H1 (cell line): ENCODE data around the gene PPP2R2B. TPM values are rescaled to one million over a fixed set of nuclear protein-coding genes. Genes with fewer than 3 reads are reported as not detected.

Source experiments
- BRCA1 ChIP-seq: IDR thresholded peaks from 2 replicates; pipeline ENCODE4 v1.6.1; 2012; ENCODE audit warnings: low read depth, low read length, improper control_type of control experiment
- CEBPB ChIP-seq: IDR thresholded peaks from 2 replicates; pipeline ENCODE4 v1.6.1; 2012; ENCODE audit warnings: low read depth, low read length
- EGR1 ChIP-seq: IDR thresholded peaks from 2 replicates; pipeline ENCODE4 v1.6.1; 2011; ENCODE audit warnings: low read depth, low read length, borderline replicate concordance
- SAP30 ChIP-seq: fragments of 300-600 bp; sonication (generic); IDR thresholded peaks from 2 replicates; pipeline ENCODE4 v1.7.1; 2012; ENCODE audit warnings: low read length, moderate library complexity, mild to moderate bottlenecking, inconsistent platforms; ENCODE audit not compliant: insufficient read depth, insufficient replicate concordance
- SIN3A ChIP-seq, 2 experiments: IDR thresholded peaks in 1 of 2; conservative IDR thresholded peaks in 1 of 2; 2 replicates each; pipeline ENCODE4 v1.6.1; 2011 to 2012; ENCODE audit warnings: low read length in 2 of 2, improper control_type of control experiment in 1 of 2, low read depth in 1 of 2, mild to moderate bottlenecking in 1 of 2
- TAF1 ChIP-seq: IDR thresholded peaks from 2 replicates; pipeline ENCODE4 v1.6.1; 2011; ENCODE audit warnings: mild to moderate bottlenecking, low read depth, low read length
- polyA plus RNA-seq, 7 experiments: library from polyadenylated mRNA; depleted of rRNA in 3 of 7; stranded (reverse) in 5 of 7; unstranded in 2 of 7; fragments of >200 nt in 5 of 7; fragments of 200-250 nt in 2 of 7; gene quantifications; 1 replicate in 5 of 7; 2 replicates in 1 of 7; 4 replicates in 1 of 7; pipeline versions ENCODE4 v1.2.1 to v1.2.3, GENCODE V29; 2011 to 2013; ENCODE audit warnings: missing spikeins in 2 of 7, mixed read lengths in 2 of 7
- total RNA-seq: library from RNA; stranded (reverse); fragmentation: NEBNext Ultra II Directional; extraction: Animal tissue kit (Norgen Biotek cat#: 25700); gene quantifications from 2 replicates; pipeline ENCODE4 v1.2.1, GENCODE V29; 2021
- TF ChIP-seq, protein P1 (sequence below): IDR thresholded peaks from 2 replicates; pipeline ENCODE4 v1.6.1; 2011; ENCODE audit warnings: low read length, improper control_type of control experiment

PPP2R2B gene
- total and polyA plus RNA-seq, 2 of the 8 experiments (the other 6 are each of a cell fraction or from before 2014, with no cell fraction given) = 21.1 to 37.1 TPM

DNA sequence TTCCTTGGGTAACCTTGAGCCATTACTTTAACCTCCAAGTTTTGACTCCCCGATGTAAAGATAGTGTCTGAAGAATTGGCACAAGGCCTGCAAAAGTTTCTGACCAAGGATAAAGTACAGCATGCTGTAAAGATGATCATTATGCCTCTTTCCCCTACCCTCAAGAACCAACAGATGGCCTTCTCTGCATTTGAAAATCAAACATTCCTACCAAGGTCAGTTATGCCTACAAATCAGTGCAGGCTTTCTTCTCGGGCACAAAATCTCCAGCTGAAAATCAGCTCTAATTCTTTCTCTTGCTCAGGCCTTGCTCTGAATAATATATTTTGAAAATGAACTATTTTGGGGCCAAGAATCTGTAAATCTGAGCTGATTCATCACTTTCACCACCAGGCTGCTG, 59.7 kb downstream of the PPP2R2B start (continued):
- no peak for TF ChIP-seq SIN3A (conservative IDR thresholded peaks at IDR 0.05 in 1 of 2, IDR thresholded peaks at IDR 0.05 in 1 of 2; ENCODE audit: low read depth in 1 of 2, low read length in 2 of 2)
- TF ChIP-seq EGR1 = no peak
- TF ChIP-seq TAF1 = no peak
- no peak for TF ChIP-seq BRCA1
- TF ChIP-seq SAP30 = no peak
- no peak for TF ChIP-seq CEBPB
- TF ChIP-seq, protein P1, sequence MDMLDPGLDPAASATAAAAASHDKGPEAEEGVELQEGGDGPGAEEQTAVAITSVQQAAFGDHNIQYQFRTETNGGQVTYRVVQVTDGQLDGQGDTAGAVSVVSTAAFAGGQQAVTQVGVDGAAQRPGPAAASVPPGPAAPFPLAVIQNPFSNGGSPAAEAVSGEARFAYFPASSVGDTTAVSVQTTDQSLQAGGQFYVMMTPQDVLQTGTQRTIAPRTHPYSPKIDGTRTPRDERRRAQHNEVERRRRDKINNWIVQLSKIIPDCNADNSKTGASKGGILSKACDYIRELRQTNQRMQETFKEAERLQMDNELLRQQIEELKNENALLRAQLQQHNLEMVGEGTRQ = no peak
- TF ChIP-seq, all 59 proteins: peak for 0
